GM19468 (cell line): ENCODE results near the gene TEKTIP1.
"Not testable (repeated sequence)": the region's sequence is repeated elsewhere in the genome, so short reads cannot be mapped to it uniquely, and the experiment has no call there.

ENCODE experiments used
- ATAC-seq: cut with Tn5 transposase; IDR thresholded peaks from one replicate; pipeline ENCODE4 v1.9.1; 2021; ENCODE audit warnings: mild to moderate bottlenecking, moderate library complexity, moderate number of reproducible peaks; ENCODE audit not compliant: unreplicated experiment; ENCODE audit errors: extremely low read depth

TEKTIP1 gene

DNA sequence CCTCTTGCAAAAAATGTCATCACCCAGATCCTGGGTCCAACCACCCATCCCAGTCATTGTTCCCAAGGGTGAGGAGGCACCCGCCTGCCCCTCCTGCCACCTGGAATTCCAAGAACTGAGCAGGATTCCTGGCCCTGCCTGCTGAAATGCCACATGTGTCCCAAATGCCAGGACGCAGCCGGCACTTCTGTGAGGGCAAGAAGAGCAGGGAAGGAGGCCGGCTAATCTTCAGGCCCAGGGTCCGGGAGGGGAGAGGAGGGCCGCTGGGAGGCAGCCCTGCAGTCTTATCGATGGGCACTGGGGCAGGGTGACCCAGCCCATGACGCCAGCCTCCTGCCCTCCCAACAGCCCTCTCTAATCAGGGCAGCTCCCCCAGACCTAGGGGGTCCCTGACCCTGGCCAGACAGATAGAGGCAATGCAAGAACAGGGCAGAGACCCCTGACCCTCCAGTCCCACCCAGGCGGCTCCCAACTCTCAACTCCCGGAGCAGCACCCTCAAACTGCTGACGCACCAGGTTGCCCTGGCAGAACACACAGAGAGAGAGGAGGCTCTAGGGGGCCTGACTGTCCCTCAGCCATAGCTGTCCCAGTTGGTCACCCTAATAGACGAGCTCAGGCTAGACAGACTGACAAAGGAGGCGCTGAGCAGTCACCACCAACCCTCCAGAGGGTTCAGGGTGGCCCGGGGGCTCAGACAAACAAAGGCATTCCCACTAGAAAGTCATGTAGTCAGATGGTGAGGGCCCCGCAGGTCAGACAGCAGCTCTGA, 16.9 kb downstream of the TEKTIP1 start:
- no peak for ATAC-seq

- no peak for ATAC-seq
These were observed 17.5 kb downstream of the TEKTIP1 start for GRCh38 chr19:3556423-3556977.

DNA sequence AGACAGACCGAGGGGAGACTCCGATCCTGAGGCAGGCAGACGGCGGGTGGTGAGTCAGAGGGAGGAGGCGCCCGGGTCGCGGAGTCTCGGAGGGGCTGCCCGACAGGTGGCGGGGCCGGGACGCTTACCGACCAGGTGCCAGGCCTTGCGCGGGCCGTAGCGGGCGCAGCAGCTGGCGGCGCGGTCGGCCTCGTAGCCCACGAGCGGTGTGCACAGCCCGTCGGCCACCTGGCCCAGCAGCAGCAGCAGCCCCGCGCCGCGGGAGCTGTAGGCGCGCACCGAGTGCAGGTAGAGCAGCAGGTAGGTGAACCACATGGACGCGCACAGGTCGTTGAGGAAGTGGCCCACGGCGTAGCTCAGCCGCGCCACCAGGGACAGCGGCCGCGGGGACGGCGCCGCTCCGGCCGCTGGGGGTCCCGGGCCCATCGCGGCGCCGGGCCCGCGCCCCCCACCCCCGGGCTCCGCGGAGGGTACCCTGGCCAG, 18.0 kb downstream of the TEKTIP1 start:
- ATAC-seq, result no peak

GRCh38 chr19:3557461-3558248, 18.7 kb downstream of the TEKTIP1 start, which contains the start of gene MFSD12:
MFSD12 (minus strand) TSS chr19:3557586; CDS start chr19:3557403, 183 bp downstream.
- peak; percentile 52 for ATAC-seq

DNA sequence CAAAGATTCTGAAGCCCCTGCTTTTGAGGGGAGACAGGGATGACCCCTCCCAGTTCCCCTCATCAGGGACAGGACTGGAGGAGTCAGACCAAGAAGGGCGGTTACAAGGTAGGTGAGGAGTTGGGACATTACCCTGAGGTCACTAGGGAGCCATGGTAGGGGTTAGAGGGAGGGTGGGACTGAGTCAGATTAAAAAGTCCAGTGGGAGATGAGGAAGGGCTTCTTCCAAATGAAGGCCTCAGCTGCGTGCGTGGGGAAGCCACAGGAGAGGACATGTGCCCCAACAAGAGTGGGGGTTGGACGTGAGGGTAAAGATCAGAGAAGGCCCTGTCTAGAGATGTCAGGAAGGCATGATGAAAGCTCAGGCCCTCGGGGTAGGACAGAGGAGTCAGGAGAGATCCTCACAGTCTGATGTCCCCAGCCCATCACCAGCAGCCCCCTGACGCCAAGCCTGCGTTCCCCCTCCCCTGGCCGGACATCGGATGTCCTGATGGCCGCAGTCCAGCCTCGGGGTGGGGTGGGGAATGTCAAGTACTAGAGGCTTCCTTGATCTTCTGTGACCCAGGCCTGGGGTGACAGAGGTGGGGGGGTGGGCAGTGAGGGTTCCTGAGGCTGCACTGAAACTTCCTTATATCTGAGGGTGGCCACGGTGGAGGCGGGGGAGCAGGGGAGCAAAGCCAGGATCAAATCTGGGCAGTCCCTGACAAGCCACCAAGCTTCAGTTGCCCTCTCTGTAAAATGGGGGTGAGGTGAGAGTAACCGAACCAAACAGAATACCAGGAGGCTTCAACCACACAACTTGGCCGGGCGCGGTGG, 24.9 kb downstream of the TEKTIP1 start:
- no peak for ATAC-seq

- no peak for ATAC-seq
These were observed 26.2 kb downstream of the TEKTIP1 start for GRCh38 chr19:3565139-3565538.

- not testable (repeated sequence) for ATAC-seq
These were observed 31.1 kb downstream of the TEKTIP1 start for GRCh38 chr19:3570042-3570441.

DNA sequence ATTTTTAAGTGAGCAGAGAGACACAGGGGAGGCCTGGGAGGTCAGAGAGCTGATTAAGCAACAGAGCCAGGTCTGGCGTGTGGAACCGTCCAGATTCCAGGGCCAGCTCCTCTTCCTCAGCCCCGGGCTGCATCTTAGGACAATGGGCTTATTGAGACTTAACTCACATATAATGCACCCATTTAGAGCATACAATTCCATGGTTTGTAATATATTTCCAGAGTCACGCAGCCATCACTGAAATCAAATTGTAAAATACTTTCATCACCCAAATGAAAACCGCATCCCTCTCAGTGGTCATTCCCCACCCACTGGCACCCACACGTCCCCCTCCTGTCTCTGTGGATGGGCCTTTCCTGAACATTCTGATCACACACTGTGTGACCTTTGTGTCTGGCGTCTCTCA, 31.6 kb downstream of the TEKTIP1 start:
- ATAC-seq, result no peak

- peak; percentile 94 for ATAC-seq
These were observed 33.3 kb downstream of the TEKTIP1 start for GRCh38 chr19:3572132-3572854.

- no peak for ATAC-seq
These were observed 33.8 kb downstream of the TEKTIP1 start, which contains the start of gene HMG20B for GRCh38 chr19:3572855-3573161. HMG20B (plus strand) TSS chr19:3572944; CDS start chr19:3573310, 366 bp downstream.

- ATAC-seq, result no peak
These were observed 34.3 kb downstream of the TEKTIP1 start for GRCh38 chr19:3573162-3573857.

GRCh38 chr19:3573858-3574637, 35.1 kb downstream of the TEKTIP1 start:
- ATAC-seq, result no peak

- ATAC-seq, result no peak
These were observed 36.3 kb downstream of the TEKTIP1 start for GRCh38 chr19:3575260-3575741.

DNA sequence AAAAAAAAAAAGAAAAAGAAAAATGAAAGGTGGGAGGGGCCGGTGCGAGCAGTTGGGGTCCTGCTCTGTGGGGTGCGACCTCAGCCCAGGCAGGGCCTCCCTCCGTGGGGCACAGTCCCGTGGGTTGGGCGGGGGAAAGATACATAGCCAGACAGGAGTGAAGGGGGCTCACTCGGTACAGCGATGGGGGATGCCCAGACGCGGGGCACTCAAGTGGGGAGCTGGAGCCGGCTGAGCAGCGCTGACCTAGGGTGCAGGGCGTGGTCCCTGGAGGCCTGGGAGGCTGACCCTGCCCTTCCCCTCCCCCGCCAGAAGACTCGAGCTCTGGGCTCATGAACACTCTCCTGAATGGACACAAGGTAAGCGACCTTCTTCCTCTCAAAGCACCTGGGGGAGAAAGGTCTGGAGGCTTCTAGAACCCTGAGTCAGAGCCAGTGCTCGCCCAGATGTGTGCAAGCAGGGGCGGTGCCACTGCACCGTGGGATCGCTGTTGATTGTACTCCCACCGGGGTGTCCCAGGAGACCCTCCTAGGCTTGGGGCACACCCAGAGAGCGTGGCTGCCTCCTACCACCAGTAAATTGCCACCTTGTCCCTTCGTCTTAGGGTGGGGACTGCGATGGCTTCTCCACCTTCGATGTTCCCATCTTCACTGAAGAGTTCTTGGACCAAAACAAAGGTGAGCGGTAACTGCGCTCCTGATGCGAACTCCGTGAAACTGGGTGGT, 37.1 kb downstream of the TEKTIP1 start:
- ATAC-seq, result no peak

- ATAC-seq, result no peak
These were observed 37.9 kb downstream of the TEKTIP1 start for GRCh38 chr19:3576696-3577443.

- ATAC-seq, result no peak
These were observed 38.9 kb downstream of the TEKTIP1 start for GRCh38 chr19:3577723-3578344.
